Glutamatergic neuron (in vitro differentiated cells): Measurements from ENCODE around the gene TSPAN1. TPM values are rescaled to one million over a fixed set of nuclear protein-coding genes. Genes with fewer than 3 reads are reported as not detected.
A peak's percentile ranks its signal among the peaks of the same experiment; 100 is the strongest.

ENCODE experiments used
- DNase-seq: peaks from one replicate; pipeline ENCODE4 v3.0.0; 2022
- H3K27ac Mint-ChIP-seq: one replicate; pipeline ENCODE4 v1.8.0; 2020; ENCODE audit warnings: mild to moderate bottlenecking, mixed read lengths, inconsistent platforms; ENCODE audit not compliant: unreplicated experiment
- H3K27me3 Mint-ChIP-seq: one replicate; pipeline ENCODE4 v1.8.0; 2020; ENCODE audit warnings: mild to moderate bottlenecking, moderate library complexity, mixed read lengths, inconsistent platforms; ENCODE audit not compliant: unreplicated experiment
- H3K36me3 Mint-ChIP-seq: one replicate; pipeline ENCODE4 v1.8.0; 2020; ENCODE audit warnings: mild to moderate bottlenecking, mixed read lengths, inconsistent platforms; ENCODE audit not compliant: unreplicated experiment
- H3K4me1 Mint-ChIP-seq: one replicate; pipeline ENCODE4 v1.8.0; 2020; ENCODE audit warnings: mild to moderate bottlenecking, low read depth, mixed read lengths, inconsistent platforms; ENCODE audit not compliant: unreplicated experiment
- H3K4me3 Mint-ChIP-seq: one replicate; pipeline ENCODE4 v1.8.0; 2020; ENCODE audit warnings: mild to moderate bottlenecking, mixed read lengths, inconsistent platforms; ENCODE audit not compliant: unreplicated experiment
- H3K9me3 Mint-ChIP-seq: one replicate; pipeline ENCODE4 v1.8.0; 2020; ENCODE audit warnings: mild to moderate bottlenecking, moderate library complexity, mixed read lengths, inconsistent platforms; ENCODE audit not compliant: unreplicated experiment
- CTCF ChIP-seq: fragments of 200-600 bp; sonication (generic); IDR thresholded peaks from one replicate; pipeline ENCODE4 v1.5.0; 2021; ENCODE audit not compliant: partially characterized antibody, unreplicated experiment
- total RNA-seq: library from RNA; stranded (reverse); fragmentation: NEBNext Ultra II Directional; extraction: Animal tissue kit (Norgen Biotek cat#: 25700); gene quantifications from one replicate; pipeline ENCODE4 v1.2.1, GENCODE V29; 2021; ENCODE audit not compliant: unreplicated experiment

The TSPAN1 gene
- total RNA-seq, 1 donor from 2014 or later = 2.3 TPM

DNA sequence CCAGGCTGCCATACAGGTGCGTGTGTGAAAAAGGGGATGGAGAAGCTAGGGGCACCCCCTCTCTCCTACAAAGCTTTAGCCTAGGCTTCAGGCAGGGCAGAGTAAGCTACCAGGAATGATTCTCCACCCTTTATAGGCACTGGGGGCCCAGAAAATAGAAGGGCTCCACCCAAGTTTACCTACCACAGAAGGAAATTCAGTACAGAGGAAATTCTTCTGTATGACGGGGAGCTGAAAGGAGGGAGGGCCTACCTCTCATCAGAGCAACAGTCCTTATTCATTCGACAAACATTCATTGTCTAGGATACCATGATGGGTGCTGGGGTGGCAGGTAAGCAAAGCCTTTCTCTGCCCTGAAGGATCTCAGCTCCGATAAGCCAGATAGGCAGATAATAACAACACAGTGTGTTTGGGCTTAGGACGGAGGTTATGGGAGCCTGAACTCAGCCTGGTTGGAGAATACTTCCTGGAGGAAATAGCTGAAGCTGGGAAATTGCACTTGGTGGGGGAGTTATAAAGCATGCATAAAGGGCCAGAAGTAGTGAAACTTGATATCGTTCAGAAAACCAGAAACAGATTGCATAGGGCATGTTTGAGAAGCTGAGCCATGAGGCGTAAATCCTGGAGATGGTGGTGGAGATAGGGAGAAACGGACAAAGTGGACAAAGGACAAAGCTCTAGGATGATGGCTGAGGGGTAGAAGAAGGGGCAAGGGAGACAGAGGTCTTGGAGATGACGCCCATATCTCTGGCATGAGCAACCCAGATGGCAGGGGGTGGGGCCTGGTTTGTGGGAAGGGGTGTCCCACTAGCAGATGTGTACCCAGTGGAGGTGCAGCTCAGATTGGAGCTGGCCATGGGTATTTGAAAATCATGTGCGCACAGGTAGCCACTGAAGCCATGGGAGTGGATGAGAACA lies 6.7 kb downstream of the TSPAN1 start:
- Mint-ChIP-seq H3K4me1 (peaks cover 8% of the 10 kb centered on the region), H3K4me3 (peak overlapping the region; percentile 16), H3K27me3 (peaks cover 3% of the 10 kb centered on the region), H3K9me3 (peaks cover 4% of the 10 kb centered on the region), H3K27ac (peak overlapping the region; percentile 38), H3K36me3 (no peaks in the 10 kb centered on the region)
- no peak for TF ChIP-seq CTCF
- DNase-seq = no peak

- no peak for DNase-seq
- no peaks in the 10 kb centered on the region for H3K36me3 Mint-ChIP-seq
- peaks cover 8% of the 10 kb centered on the region for H3K4me1 Mint-ChIP-seq
- TF ChIP-seq CTCF = no peak
- H3K27me3 Mint-ChIP-seq = no peaks in the 10 kb centered on the region
- H3K4me3 Mint-ChIP-seq = no peak overlapping the region
- H3K9me3 Mint-ChIP-seq = peaks cover 8% of the 10 kb centered on the region
- no peak overlapping the region for H3K27ac Mint-ChIP-seq
These were observed 8.4 kb downstream of the TSPAN1 start for GRCh38 chr1:46183079-46183847.

GRCh38 chr1:46183926-46184557 lies 9.2 kb downstream of the TSPAN1 start:
- Mint-ChIP-seq H3K36me3 (no peaks in the 10 kb centered on the region), H3K9me3 (peaks cover 8% of the 10 kb centered on the region), H3K4me3 (no peak overlapping the region), H3K27ac (no peak overlapping the region), H3K4me1 (peaks cover 8% of the 10 kb centered on the region), H3K27me3 (no peaks in the 10 kb centered on the region)
- no peak for TF ChIP-seq CTCF
- no peak for DNase-seq

GRCh38 chr1:46184920-46185658 lies 10.2 kb downstream of the TSPAN1 start:
- Mint-ChIP-seq H3K27me3 (no peaks in the 10 kb centered on the region), H3K4me1 (peaks cover 8% of the 10 kb centered on the region), H3K27ac (no peak overlapping the region), H3K36me3 (peaks cover 5% of the 10 kb centered on the region), H3K9me3 (peaks cover 8% of the 10 kb centered on the region), H3K4me3 (no peak overlapping the region)
- no peak for DNase-seq
- TF ChIP-seq CTCF = no peak
